Stimulated activated CD8-positive, alpha-beta memory T cell treated with anti-CD3 and anti-CD28 coated beads, Interleukin-2, amount 100 ng/mL, for 48 hours (primary cell): ENCODE data around the gene IRF2BP2.
"Not testable (repeated sequence)": the region's sequence is repeated elsewhere in the genome, so short reads cannot be mapped to it uniquely, and the experiment has no call there.

Source experiments
- DNase-seq, 2 donors: peaks; one replicate each; pipeline ENCODE4 v3.0.0-alpha.2; 2020; ENCODE audit warnings: low read depth in 2 of 2

IRF2BP2 gene

DNA sequence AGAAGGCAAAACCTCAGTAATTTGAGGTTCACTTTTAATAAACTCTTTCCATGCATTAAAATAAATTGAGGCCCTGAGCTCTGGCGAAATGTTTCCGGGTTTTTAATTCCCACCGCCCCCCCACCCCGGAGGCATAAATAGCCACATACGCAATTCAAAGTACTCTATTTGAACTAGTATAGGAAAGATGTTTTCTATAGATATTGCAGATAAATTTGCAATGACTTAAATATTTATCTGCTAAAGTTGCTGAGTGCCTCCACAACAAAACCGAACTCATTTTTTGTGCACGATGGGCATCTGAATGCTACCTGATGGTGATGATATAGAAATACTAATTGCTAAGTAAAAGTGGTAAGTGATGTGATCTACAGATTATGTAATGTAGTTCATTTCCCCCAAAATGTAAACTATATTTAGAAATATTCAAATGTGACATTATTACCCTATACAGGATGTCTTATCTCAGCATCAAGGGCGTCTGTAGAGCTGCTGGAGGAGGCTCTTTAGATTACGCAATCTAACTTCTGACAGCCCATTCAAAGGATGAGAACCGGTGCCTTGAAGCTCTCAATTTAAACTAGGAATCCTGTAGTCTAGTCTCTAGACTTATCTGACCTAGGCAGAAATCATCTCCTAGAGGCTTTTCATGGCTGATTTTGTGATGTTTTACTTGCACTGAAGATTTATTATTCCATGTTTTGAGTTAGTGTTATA is 8.5 kb downstream of the IRF2BP2 start:
- no peak for DNase-seq

DNA sequence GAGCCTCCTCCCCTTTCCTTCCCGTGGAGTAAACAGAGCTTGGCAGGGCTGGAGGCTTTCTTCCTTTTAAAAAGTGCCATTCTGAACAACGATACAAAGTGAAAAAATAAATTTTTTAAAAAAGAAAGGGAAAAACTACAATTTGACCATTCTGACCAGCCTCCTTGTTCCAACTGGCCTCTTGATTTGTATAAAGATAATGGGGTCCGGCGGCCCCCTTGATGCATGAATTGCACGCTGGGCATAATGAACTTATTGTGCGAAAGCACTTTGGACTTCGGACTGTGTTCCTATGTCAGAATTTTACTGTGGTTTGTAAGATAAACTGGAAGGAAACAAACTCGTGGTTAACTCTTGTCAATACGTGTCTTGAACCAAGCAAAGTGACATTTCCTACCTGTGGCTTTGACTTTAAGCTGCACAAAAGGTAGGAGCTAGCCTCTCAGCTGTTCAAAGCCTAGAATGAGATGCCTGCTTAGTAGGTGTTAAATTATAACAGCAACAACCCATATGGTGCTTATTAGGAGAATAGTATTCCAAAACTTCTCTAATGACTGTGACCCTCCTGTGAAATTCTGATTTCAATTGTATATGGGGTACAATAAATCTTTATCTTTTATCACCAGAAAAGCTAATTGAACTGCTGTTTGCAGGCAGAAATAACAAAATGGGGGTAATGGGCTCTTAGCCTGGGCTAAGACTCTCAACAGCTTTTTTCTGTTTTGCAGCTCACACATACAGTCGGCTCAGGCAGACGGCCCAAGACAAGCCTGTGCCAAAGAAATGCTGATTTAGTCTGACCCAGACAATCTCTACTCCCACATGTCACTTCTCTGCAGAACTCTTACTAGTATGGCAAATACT is 9.3 kb downstream of the IRF2BP2 start:
- no peak for DNase-seq

DNA sequence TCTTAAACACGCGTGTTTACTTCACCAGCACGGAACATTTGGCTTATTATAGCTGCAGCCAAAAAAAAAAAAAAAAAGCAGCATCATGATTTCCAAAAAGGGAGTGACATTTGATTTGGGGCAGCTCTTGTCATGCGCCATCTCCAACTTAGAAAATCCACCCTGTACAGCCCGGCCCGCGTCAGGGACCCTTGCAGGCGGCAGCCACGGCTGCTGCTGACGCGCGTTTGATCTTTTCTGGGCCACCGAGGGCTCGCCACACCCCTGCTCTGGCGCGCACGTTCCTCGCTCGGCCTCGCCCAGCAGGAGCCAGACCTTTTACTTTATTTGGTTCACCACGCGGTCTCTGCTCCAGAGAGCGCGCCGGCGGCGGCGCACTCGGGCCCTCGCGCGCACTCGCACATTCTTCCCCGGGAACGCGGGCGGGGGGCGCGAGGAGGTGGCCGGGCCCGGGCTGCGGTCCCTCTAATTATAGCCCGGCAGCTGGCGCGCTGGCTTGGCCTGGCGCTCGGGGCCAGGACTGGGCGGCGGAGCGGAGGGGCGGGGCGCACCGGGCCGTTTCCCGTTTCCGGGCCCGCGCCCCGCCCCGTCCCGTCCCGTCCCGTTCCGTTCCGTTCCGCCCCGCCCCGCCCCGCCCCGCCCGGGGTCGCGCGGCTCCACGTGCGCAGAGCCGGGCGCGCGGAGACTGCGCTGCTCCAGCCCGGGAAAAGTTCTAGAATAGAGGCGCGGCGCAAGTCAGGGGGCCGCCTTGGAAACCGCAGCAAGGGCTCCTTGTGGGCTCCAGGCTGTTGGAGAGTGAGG is 10.2 kb downstream of the IRF2BP2 start:
- DNase-seq: peak in 1 of 2 donors; percentile 67

DNA sequence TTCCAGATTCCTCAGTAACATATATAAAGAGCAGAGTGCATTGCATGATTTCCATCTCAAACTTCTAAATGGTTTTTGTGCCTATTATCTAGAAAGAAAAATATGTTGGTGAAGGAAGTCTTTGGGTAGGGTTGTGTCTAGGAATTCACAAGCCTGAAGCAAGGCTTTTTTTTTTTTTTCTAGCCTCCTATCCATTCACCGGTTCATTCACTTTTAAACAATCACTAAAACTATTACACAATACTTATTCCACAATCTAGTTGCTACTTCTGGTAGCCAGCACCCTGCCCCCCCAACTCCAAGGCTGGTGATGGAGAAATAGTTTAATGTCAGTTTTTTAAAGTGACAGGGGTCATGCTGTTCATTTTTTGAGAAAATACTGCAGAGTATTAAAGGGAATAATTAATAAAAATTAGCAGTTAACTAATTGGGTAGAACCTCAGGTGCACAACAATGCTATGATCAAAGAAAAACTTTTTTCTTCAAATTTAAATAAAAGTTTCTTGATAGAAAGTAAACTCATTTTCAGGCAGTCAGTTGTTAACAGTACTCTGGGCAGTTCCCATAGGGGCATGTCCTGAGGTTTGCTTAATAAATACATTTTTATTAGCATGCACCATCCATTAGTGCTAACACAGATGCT is 10.9 kb downstream of the IRF2BP2 start:
- DNase-seq: no peak

DNA sequence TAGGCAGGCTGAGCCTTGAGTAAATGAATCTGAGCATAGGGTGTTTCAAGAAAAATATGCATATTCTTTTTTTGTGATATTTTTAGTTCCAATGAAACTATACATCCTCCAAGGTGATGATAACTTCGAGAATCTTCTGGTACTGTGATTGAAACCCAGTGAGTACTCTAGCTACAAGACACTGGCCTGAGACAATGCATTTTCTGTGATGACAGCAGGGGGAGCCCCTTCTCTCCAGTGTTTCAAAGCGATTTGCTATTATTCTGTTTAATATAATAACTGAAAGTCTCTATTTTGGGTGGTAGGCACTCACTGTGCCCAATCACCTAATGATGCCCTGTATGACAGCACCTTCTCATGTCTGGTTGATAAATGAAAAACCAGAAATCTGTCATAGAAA is 12.1 kb downstream of the IRF2BP2 start:
- no peak for DNase-seq

DNA sequence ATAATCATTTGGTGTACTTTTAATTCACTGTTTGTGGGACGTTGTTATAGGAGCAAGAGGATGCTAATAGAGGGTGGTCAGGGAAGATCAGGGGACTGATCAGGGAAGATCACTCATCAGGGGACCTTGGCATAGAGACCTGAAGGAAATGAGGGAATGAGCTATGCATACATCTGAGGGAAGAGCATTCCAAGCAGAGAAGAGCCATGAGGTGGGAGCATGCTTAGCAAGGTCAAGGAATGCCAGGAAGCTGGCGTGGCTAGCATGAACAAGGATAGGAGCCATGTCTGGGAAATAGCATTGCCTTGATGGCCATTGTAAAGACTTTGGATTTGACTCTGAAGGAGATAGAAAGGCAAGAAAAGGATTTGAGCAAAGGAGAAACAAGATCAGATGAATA is 14.1 kb downstream of the IRF2BP2 start:
- DNase-seq: no peak

DNA sequence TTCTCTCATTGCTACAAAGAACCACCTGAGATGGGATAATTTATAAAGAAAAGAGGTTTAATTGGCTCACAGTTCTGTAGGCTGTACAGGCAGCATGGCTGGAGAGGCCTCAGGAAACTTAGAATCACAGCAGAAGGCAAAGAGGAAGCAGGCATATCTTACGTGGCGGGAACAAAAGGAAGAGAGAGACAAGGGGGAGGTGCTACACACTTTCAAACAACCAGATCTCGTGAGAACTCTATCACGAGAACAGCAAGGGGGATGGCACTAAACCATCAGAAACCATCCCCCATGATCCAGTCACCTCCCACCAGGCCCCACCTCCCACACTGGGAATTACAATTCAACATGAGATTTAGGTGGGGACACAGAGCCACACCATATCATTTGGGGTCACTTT is 15.4 kb downstream of the IRF2BP2 start:
- DNase-seq: not testable (repeated sequence)

DNA sequence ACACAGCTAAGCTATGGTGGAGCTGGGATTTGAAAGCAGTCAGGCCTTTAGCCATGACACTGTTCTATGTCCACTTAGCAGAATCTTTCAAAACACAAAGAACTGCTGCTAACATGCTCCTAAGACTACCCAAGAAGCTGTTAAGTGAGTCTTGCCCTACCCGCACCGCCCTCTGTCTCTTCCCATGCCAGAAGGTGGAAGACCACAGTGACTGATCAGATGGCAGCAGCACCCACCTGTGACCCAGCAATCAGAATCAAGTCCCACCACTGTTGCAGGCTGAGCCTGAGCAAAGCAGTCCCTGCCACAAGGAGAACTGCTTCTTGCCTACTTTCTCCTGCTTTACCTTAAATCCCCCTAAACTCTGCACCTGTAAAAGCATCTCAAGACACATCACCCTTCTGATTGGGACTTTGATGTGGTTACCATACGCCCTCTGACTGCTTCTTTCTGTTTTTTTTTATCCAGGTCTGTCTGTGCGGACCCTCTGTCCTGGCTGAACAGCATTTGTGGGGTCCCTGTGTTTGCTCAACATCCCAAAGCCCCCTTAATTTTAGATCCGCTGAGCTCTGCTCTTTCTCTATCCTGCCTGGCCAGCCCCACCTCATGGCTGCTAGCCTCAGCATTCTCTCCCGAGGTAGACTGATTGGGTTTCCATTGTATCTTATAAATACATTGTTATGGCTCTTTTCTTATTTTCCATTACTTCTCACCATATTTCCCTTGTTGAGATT is 16.0 kb downstream of the IRF2BP2 start:
- no peak for DNase-seq

DNA sequence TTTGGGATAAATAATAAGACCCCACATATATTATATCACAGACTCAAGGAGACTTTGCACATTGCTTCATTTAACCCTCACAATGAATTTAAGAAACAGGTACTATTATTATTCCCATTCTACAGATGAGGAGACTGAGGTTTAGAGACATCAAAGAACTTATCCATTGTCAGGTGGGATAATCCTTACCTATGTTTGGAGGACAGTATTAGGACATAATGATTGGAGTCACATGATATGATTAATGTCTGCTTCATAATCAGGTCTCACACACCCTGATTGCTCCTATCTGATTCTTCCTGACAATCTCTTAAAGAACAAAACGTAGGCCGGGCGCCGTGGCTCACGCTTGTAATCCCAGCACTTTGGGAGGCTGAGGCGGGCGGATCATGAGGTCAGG is 16.9 kb downstream of the IRF2BP2 start:
- no peak for DNase-seq

DNA sequence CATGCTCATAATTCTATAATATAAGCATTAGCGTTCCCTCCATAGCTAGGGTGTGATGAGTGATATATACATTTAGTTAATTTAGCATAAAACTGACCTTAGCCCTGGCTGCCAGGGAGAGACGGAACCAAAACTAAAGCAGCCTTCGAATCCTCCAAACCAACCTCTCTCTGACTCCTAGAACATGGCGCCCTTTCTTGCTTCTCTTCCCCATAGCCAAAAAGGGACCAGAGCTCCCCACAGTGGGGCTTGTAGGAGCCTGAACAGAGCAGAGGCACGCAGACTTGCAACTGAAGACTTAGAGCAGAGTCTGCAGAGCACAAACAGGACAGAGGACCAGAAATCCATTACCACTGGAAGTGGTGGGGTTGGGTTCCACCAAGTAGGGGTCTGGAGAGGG is 17.7 kb downstream of the IRF2BP2 start:
- no peak for DNase-seq

DNA sequence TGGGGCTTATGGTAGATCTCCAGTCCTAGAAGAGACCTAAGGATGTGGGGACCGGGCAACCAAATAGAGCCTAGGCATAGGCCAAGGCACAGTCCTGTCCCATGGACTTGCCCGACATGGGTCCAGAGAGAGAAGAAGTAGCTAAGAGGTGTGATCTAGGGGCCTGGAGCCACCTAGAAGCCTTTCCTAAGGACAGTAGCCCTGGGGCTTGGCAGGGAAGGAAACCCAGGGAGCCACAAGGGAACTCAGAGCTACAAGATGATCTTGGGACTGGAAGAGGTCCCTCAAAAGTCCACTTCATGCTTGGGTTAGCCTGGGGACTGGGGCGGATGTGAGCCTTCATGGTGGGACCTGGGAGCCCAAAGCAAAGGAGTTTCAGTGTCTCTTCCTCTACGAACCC is 18.8 kb downstream of the IRF2BP2 start:
- DNase-seq: no peak

DNA sequence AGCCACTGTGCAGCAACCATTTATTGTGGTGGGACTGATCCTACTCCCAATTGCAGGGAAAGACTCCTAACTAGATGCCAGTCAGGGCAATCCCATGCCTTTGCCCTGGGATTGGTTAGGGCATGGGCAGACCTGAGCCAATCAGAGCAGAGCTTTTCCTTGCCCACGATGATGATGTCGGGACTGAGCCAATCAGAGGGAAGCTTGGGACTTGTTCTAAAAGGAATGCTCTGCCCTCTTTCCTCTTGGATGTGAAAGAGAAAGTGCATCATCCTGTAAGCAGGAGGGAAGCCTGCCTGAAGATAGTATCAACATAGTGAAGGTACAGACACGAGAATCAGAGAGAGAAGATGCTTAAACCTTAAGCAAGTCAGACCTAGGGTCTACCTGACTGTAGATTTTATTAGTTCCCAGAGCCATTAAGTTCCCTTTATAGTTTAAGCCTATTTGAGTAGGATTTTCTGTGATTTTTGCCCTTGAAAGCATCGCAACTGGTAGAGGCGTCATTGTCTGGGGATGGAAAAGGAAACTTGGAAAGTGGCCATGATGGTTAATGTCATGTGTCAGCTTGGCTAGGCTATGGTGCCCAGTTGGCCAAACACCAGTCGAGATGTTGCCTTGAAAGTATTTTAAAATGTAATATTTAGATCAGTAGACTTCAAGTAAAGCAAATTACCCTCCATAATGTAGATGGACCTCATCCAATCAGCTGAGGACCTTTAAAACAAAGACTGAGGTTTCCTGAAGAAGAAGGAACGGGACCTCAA is 19.9 kb downstream of the IRF2BP2 start:
- DNase-seq: no peak

DNA sequence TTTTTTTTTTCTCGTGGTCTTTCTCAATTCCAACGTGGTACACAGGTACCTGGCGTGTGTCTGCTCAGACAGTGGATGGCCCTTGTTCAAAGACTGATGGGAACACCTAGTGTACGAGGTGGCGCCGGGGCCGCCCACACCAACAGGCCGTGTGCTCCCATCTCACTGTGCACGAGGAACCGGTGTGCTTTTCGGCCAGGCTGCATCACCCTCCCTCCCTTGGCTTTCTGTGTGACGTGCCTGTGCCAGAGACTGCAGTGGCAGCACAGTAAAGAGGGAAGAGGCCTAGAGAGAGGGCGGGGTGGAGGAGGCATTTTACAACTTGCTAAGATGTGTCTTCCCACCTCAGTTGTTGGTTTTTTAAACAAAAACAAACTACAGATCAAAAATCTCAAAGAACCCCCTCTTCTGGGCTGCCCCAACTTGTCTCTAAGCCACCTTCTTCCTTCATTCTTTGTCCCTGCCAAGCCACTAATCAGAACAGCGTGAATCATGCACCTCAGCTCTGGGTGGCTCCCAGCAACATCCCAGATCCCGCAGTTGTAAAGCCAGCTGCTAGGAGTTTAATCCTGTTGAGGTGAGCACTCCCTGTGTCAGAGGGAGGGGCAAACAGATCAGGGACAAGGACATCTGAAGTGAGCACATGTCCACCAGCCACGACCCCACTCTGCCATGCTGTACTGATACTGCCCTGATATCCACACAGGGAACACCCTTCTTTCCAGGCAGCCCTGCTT is 20.7 kb downstream of the IRF2BP2 start:
- DNase-seq: no peak

DNA sequence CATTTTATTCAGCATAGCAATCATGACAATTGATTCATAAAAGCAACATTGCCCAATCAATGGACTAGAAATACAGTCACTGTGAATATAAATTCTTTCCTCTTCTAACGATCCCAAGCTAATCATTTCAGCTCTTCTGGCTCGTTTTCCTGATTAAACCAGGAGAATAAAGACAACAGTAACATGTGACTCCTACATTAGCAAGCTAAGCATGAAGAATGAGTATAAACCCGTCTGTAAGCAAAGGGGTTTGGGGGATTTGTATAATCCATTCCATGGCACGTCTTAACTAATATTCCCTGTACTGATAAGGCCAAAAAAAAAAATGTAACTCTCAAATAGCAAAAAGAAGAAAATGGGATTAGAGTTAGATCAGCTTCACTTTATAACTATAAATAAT is 21.6 kb downstream of the IRF2BP2 start:
- DNase-seq: no peak

DNA sequence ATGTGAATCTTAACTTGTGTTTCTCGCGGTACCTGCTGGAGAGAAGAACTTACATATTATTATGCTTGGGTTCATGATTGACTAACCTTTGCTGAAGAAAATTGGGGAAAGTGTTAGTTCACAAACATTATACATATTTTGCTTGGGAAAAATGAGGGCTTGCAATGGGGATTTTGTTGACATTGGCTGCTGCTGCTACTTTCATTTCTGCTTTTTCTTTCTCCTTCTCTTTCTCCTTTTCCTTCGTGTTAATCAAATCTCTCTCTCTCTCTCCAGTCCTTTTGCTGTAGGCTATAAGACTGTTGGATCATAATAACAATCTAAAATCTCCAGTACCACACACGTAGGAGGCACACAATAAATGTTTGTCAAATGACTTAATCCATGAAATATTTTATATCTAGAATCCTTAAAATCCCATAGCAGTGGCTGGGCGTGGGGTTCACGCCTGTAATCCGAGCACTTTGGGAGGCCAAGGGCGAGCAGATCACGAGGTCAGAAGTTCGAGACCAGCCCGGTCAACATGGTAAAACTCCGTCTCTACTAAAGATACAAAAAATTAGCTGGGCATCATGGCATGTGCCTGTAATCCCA is 23.0 kb downstream of the IRF2BP2 start:
- no peak for DNase-seq

DNA sequence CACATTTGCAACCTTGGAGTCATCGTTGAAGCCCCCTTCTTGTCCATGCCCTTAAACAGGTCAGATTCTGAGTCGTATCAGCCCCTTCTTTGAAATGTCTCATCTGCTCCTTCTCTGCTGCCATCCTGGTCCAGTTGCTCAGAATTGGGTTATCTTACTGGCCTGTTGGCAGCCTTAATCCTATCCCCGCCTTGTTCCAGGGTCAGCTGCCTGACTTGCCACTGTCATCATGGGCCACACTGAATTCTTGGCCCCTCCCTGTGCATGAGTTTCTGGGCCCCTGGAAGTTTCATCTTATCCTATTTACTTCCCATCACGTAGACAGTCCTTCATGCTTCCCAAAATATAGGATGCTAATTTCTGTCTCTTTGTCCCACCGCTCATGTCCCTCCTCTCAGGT is 23.7 kb downstream of the IRF2BP2 start:
- DNase-seq: no peak

DNA sequence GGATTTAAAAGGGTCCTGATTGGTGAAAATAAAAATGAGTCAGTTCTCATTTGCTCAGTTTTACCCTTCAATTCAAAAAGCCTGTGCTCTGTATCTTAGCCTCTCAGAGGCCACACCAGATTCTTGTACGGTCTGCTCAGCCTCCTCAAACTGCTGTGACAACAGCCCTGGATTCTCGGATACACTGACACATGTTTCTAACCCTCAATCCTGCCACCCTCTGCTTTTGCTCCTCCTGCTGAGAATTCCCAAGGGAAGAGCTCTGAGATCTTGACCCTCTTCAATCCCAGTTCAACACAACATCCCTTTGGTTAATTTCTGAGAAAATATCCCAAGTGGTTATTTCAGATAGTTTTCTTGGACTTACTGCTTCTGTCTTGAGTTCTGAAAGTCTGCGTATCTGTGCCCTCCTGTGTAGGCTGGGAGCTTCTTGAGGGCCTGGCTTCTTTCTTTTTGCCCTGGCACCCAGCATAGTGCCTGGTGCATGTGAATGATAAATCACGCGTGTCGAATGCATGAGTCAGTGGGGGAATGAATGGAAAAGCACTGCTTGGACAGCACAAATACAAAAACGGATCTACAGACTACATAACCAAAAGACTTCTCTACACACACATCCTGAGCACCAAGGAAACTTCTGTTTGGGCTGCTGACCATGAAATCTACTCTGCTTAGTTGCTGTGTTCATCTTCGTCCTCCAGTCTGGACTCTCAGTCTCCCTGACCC is 24.5 kb downstream of the IRF2BP2 start:
- no peak for DNase-seq

DNA sequence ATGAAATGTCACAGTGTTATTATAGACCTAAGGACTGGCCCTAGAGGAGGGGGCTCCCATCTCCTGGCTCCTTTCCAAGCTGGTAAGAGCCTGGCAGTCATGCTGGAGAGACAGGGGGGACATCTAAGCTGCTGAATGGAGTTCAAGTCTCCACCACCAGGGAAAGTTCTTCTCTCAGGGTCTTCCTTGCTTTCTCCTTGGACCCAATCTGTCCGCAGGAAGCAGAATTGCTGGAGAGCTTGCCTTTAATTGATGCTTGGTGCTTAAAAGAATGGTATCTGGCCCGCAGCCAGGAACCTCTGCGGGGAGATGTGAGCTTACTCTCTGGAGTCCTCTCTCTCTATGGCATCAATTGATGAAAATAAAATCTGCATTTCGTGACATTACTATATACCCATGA is 25.1 kb downstream of the IRF2BP2 start:
- DNase-seq: no peak

DNA sequence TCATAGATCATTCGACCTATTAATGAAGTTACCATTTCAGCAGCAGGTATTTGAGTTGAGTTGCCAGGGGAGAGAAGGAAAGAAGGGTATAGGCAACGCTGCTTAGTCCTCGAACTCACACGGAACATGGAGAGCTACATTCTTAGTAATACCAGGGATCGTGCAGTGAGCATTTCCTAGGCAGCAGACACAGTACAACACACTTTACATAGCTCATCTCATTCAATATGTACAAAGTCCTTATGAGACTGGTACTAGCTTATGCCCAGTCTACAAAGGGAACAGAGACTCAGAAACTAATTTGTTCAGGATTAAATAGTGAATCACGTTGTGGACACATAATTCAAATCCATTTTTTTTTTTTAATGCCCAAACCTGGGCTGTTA is 25.6 kb downstream of the IRF2BP2 start:
- no peak for DNase-seq
